ENCODE results near the gene WNT7B. TPM values are rescaled to one million over a fixed set of nuclear protein-coding genes. Genes with fewer than 3 reads are reported as not detected.

WNT7B gene
- total RNA-seq = 33.9 and 34.6 TPM in 2 replicates

GRCh38 chr22:45977003-45977411, at the start of gene WNT7B:
TSS of gene WNT7B (minus strand) at chr22:45977162. CDS start at chr22:45976754, 408 bp downstream.

Other genes starting within 250 kb of the WNT7B start
- gene PPARA, start 173.4 kb upstream of the WNT7B start, total RNA-seq = 5.1 and 8.5 TPM in 2 replicates

Measured in mesangial cell (primary cell).